H1 (cell line): ENCODE data around the gene SH3RF2.

Source experiments
- CBX8 ChIP-seq: fragments of 300-800, 300-1000 bp; sonication (generic); IDR thresholded peaks from 2 replicates; pipeline ENCODE4 v1.7.1; 2016; ENCODE audit warnings: low read depth, low read length, borderline replicate concordance
- CHD2 ChIP-seq: IDR thresholded peaks from 2 replicates; pipeline ENCODE4 v1.6.1; 2012; ENCODE audit warnings: low read length, improper control_type of control experiment
- EZH2 ChIP-seq: fragments of 200-600 bp; sonication (generic); IDR thresholded peaks from 2 replicates; pipeline ENCODE4 v1.7.1; 2012; ENCODE audit warnings: low read depth, mild to moderate bottlenecking, moderate library complexity, low read length, inconsistent platforms; ENCODE audit not compliant: severe bottlenecking
- FOSL1 ChIP-seq: IDR thresholded peaks from 2 replicates; pipeline ENCODE4 v1.6.1; 2011; ENCODE audit warnings: mild to moderate bottlenecking, low read depth, low read length, moderate library complexity; ENCODE audit not compliant: insufficient read depth
- JUND ChIP-seq: IDR thresholded peaks from 2 replicates; pipeline ENCODE4 v1.6.1; 2011; ENCODE audit warnings: mild to moderate bottlenecking, improper control_type of control experiment, low read length
- RAD21 ChIP-seq, 2 experiments: IDR thresholded peaks in 1 of 2; conservative IDR thresholded peaks in 1 of 2; 2 replicates each; pipeline ENCODE4 v1.6.1; 2011; ENCODE audit warnings: low read depth in 2 of 2, low read length in 2 of 2, improper control_type of control experiment in 1 of 2, inconsistent platforms in 1 of 2, mild to moderate bottlenecking in 1 of 2, moderate library complexity in 1 of 2
- SIN3A ChIP-seq, 2 experiments: IDR thresholded peaks in 1 of 2; conservative IDR thresholded peaks in 1 of 2; 2 replicates each; pipeline ENCODE4 v1.6.1; 2011 to 2012; ENCODE audit warnings: low read length in 2 of 2, improper control_type of control experiment in 1 of 2, low read depth in 1 of 2, mild to moderate bottlenecking in 1 of 2
- SP1 ChIP-seq: IDR thresholded peaks from 2 replicates; pipeline ENCODE4 v1.6.1; 2011; ENCODE audit warnings: low read depth, low read length
- SUZ12 ChIP-seq: fragments of 200-600 bp; sonication (generic); IDR thresholded peaks from 2 replicates; pipeline ENCODE4 v1.6.1; 2012; ENCODE audit warnings: mild to moderate bottlenecking, inconsistent platforms, low read length, moderate library complexity, mixed read lengths
- YY1 ChIP-seq: IDR thresholded peaks from 2 replicates; pipeline ENCODE4 v1.6.1; 2011; ENCODE audit warnings: low read depth, mild to moderate bottlenecking, low read length
- TF ChIP-seq, protein P1 (sequence below): IDR thresholded peaks from 2 replicates; pipeline ENCODE4 v1.6.1; 2012; ENCODE audit warnings: inconsistent platforms
- TF ChIP-seq, protein P2 (sequence below): IDR thresholded peaks from 2 replicates; pipeline ENCODE4 v1.6.1; 2012; ENCODE audit warnings: low read length, inconsistent platforms
- TF ChIP-seq, protein P3 (sequence below), 3 experiments: IDR thresholded peaks; 1 replicate in 2 of 3; 2 replicates in 1 of 3; pipeline versions ENCODE4 v1.5.1 to v1.6.1; 2011; ENCODE audit warnings: low read length in 3 of 3, mild to moderate bottlenecking in 3 of 3, inconsistent platforms in 2 of 3, low read depth in 1 of 3, moderate library complexity in 1 of 3; ENCODE audit not compliant: insufficient read depth in 1 of 3; ENCODE audit errors: control extremely low read depth in 1 of 3
- TF ChIP-seq, protein P4 (sequence below): IDR thresholded peaks from 2 replicates; pipeline ENCODE4 v1.6.1; 2011; ENCODE audit warnings: low read depth, mild to moderate bottlenecking, low read length; ENCODE audit not compliant: insufficient read depth

DNA sequence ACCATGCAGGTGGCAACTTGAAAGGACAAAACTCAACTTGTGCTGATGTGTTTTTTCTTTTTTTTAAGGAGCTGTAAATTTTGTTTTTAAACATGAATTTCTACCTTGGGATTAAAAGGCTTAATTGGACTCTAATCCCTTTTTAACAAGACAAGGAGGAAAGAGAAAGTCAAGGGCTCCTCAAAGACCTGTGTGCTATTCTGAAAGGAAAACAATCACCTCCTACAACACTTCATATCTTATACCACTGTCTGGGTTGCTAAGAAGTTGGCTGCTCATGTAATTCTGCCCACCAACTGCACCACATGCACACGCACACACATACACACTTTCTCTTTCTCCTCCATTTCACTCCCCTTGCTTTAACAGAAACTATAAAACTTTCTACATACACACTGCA is 78.6 kb downstream of the SH3RF2 start:
- TF ChIP-seq SP1: no peak
- TF ChIP-seq, protein P1, sequence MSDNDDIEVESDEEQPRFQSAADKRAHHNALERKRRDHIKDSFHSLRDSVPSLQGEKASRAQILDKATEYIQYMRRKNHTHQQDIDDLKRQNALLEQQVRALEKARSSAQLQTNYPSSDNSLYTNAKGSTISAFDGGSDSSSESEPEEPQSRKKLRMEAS: no peak
- TF ChIP-seq SIN3A (conservative IDR thresholded peaks at IDR 0.05 in 1 of 2, IDR thresholded peaks at IDR 0.05 in 1 of 2; ENCODE audit: low read depth in 1 of 2, low read length in 2 of 2): no peak
- TF ChIP-seq, protein P2, sequence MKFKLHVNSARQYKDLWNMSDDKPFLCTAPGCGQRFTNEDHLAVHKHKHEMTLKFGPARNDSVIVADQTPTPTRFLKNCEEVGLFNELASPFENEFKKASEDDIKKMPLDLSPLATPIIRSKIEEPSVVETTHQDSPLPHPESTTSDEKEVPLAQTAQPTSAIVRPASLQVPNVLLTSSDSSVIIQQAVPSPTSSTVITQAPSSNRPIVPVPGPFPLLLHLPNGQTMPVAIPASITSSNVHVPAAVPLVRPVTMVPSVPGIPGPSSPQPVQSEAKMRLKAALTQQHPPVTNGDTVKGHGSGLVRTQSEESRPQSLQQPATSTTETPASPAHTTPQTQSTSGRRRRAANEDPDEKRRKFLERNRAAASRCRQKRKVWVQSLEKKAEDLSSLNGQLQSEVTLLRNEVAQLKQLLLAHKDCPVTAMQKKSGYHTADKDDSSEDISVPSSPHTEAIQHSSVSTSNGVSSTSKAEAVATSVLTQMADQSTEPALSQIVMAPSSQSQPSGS: no peak
- TF ChIP-seq EZH2: no peak
- TF ChIP-seq, protein P3, sequence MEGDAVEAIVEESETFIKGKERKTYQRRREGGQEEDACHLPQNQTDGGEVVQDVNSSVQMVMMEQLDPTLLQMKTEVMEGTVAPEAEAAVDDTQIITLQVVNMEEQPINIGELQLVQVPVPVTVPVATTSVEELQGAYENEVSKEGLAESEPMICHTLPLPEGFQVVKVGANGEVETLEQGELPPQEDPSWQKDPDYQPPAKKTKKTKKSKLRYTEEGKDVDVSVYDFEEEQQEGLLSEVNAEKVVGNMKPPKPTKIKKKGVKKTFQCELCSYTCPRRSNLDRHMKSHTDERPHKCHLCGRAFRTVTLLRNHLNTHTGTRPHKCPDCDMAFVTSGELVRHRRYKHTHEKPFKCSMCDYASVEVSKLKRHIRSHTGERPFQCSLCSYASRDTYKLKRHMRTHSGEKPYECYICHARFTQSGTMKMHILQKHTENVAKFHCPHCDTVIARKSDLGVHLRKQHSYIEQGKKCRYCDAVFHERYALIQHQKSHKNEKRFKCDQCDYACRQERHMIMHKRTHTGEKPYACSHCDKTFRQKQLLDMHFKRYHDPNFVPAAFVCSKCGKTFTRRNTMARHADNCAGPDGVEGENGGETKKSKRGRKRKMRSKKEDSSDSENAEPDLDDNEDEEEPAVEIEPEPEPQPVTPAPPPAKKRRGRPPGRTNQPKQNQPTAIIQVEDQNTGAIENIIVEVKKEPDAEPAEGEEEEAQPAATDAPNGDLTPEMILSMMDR (IDR thresholded peaks at IDR 0.05; ENCODE audit: control extremely low read depth in 1 of 3, insufficient read depth in 1 of 3, low read depth in 1 of 3, low read length in 3 of 3): no peak
- TF ChIP-seq JUND: no peak
- TF ChIP-seq CHD2: no peak
- TF ChIP-seq, protein P4, sequence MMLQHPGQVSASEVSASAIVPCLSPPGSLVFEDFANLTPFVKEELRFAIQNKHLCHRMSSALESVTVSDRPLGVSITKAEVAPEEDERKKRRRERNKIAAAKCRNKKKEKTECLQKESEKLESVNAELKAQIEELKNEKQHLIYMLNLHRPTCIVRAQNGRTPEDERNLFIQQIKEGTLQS: no peak
- no peak for TF ChIP-seq RAD21 (IDR thresholded peaks at IDR 0.05 in 1 of 2, conservative IDR thresholded peaks at IDR 0.05 in 1 of 2; ENCODE audit: low read depth in 2 of 2, low read length in 2 of 2)
- no peak for TF ChIP-seq YY1
- TF ChIP-seq FOSL1: no peak
- TF ChIP-seq CBX8: no peak
- no peak for TF ChIP-seq SUZ12
